HG03039 (cell line): Measurements from ENCODE around the gene PDE6G.
"Not testable (repeated sequence)": the region's sequence is repeated elsewhere in the genome, so short reads cannot be mapped to it uniquely, and the experiment has no call there.

Experiments used
- ATAC-seq: cut with Tn5 transposase; IDR thresholded peaks from one replicate; pipeline ENCODE4 v1.9.1; 2021; ENCODE audit warnings: mild to moderate bottlenecking, moderate library complexity; ENCODE audit not compliant: unreplicated experiment

Gene PDE6G

DNA sequence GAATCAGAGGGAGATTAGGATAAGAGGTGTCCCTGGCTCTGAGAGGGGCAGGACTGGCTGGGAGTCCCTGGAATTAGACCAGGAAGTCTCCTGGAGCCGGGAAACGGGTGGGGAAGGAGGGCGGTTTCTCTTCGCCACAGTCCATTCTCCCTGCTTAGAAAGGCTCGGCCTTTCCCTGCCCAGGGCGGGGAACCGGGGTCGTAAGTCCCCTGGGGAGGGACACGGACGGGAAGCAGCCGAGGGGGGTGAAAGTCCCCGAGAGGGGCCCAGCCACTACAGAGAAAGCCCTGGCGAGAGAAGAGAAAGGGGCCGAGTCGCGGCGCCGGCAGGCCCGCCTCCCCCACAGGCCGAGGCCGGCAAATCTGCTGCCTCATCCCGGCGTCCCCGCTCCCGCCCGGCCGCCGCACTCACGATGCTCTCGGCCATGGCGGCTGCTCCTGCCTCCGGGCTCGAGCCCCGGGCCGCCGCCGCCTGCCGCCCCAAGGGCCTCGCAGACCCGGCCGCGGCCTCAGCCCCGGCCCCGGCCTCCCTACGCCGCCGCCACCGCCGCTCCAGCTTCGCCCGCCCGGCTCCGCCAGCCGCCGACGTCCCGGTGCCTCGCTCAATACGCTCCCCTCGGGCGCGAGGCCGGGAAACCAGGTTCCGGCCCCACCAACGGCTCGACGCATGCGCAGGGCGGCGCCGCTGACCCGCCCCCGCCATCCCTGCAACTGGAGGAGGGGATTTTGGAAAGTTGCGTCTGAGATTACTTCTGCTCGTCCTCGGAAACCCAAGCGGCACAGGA lies 19.6 kb downstream of the PDE6G start, which contains the start of the genes NPLOC4 and TSPAN10:
Gene NPLOC4, minus strand, starts transcription at position 608 of the 784 bp plus-strand sequence. Its CDS starts 182 bp downstream, at position 426.
Gene TSPAN10, plus strand, starts transcription at position 692 of the 784 bp plus-strand sequence. CDS start 5,217 bp downstream, outside the sequence.
- peak; percentile 83 for ATAC-seq

GRCh38 chr17:81635973-81636504 lies 20.3 kb downstream of the PDE6G start:
- ATAC-seq = no peak

DNA sequence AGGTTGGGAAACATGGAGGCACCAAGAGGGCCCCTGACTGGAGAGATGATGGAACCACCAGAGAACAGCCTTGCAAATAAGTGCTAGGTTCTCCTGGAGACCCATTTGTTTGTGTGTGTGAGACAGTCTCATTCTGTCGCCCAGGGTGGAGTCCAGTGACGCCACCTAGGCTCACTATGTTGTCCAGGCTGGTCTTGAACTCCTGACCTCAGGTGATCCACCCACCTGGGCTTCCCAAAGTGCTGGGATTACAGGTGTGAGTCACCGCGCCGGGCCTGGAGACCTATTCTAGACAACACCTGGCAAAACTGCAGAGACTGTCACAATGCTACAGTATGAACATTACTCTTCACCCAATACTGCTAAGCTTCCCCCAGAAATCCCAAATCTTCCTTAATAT lies 20.9 kb downstream of the PDE6G start:
- ATAC-seq = no peak

GRCh38 chr17:81631482-81631881 lies 24.9 kb downstream of the PDE6G start:
- no peak for ATAC-seq

- no peak for ATAC-seq
These were observed 26.1 kb downstream of the PDE6G start for GRCh38 chr17:81630274-81630673.

GRCh38 chr17:81621494-81622130 lies 34.7 kb downstream of the PDE6G start:
- no peak for ATAC-seq

DNA sequence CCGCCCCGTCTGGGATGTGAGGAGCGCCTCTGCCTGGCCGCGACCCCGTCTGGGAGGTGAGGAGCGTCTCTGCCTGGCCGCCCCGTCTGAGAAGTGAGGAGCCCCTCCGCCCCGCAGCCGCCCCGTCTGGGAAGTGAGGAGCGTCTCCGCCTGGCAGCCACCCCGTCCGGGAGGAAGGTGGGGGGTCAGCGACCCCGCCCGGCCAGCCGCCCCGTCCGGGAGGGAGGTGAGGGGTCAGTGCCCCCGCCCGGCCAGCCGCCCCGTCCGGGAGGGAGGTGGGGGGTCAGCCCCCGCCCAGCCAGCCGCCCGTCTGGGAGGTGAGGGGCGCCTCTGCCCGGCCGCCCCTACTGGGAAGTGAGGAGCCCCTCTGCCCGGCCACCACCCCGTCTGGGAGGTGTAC lies 38.0 kb downstream of the PDE6G start:
- not testable (repeated sequence) for ATAC-seq

DNA sequence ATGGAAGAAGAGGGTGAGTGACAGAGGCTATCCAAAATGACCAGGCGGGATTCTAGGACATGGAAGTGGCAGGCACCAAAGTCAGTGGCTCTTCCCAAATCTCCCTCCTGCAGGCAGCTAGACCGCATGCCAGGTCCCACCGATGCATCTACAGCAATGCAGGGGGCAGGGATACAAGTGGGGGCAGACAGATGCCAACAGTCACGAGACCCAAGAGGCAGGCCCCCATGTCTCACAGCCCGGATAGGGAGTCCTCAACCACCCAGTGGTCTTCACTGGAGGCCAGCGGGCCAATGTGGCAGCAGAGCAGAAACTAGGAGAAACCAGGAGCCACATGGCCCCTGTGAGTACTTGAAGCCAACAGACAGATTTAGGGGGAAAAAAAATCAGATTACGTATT lies 39.5 kb downstream of the PDE6G start:
- no peak for ATAC-seq

DNA sequence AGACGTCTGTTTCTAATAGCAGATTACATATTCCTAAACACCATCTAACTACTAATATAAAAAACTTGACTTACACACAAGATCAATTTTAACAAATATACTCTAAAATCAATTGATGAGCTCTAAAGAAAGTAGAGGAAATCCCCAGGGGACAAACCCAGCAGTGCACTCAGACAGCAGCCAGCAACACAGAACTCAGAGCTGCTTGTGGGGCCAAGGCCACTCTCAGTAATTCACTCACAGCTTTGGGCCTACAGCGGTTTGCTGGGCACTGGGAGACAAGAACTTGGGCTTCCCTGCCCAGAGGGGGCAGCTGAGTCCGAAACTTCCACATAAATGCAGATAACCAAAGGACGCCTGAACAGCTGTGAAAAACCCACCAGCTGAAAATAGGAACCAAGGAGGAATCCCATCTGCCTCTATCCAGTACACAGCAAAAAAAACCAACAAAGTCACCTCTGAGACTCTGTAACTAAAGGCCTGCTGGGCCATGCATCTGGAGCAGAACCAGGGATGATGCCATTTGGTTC lies 40.9 kb downstream of the PDE6G start:
- no peak for ATAC-seq

- ATAC-seq = no peak
These were observed 44.0 kb downstream of the PDE6G start for GRCh38 chr17:81612172-81612970.

- ATAC-seq = no peak
These were observed 46.6 kb downstream of the PDE6G start for GRCh38 chr17:81609541-81610311.

- ATAC-seq = no peak
These were observed 47.7 kb downstream of the PDE6G start for GRCh38 chr17:81608605-81609004.

- ATAC-seq = no peak
These were observed 48.3 kb downstream of the PDE6G start for GRCh38 chr17:81608082-81608481.

GRCh38 chr17:81607431-81607830 lies 48.9 kb downstream of the PDE6G start:
- ATAC-seq = no peak

- no peak for ATAC-seq
These were observed 52.3 kb downstream of the PDE6G start for GRCh38 chr17:81603846-81604610.

- ATAC-seq = no peak
These were observed 54.7 kb downstream of the PDE6G start for GRCh38 chr17:81601525-81602120.
